RPMI8226 (cell line): Measurements from ENCODE around the gene C3orf20.
"Not testable (repeated sequence)": the region's sequence is repeated elsewhere in the genome, so short reads cannot be mapped to it uniquely, and the experiment has no call there.

Experiments
- DNase-seq: peaks from one replicate; pipeline ENCODE4 v3.0.0-alpha.2; 2015

Gene C3orf20

DNA sequence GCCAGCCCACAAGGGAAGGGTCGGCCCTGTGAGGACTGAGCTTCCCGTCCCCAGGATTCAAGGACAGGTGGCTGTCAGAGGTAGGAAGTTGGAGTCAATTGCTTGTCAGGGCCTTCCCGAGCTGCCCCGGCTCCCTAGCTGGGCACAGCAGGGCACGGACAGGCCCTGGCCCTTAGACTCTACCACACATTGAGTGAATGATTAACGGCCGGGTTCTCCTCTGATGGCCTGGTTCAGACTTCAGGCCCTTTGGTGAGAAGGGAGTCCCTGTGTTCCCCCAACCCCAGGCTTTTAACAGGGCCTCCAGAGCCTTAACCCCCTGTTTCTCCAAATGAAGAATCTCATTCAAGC, 127.4 kb downstream of the C3orf20 start:
- DNase-seq: no peak

DNA sequence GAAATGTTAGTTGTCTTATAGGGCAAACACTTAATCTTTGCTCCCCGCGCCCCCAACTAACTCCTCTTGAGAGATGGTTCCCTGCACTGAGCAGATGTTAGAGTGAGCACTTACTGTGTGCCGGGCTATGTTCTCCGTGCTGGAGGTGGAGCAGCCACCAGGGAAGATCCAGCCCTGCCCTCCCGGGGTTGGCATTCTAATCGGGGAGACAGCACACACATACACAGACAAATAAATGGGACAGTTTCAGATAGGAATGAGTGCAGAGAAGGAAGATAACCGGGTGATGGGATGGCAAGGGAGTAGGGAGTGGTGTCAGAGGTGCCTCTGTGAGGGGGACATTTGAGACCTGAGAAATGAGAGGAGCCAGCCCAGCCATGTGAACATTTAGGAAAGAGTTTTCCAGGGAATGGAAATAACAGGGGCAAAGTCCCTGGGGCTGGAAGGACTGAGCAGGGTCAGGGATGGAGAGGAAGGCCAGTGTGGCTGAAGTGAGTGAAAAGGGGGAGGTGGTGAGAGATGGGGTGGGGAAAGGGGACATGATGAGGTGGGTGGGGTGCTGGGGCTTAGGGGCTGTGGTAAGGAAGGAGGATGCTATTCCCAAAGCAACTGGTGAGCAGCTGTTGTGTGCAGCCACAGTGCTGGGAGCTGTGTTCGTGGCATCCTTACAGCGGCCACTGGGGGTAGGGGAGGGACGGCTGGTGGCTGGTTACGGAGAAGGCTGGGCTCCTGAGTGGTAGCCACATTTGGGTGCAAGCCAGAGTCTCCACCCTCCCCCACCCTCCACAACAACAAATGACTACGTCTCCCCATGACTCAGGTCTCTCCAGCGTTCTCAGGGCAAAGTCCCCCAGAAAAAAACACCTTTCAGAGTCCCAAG, 128.4 kb downstream of the C3orf20 start:
- DNase-seq: peak; percentile 75

DNA sequence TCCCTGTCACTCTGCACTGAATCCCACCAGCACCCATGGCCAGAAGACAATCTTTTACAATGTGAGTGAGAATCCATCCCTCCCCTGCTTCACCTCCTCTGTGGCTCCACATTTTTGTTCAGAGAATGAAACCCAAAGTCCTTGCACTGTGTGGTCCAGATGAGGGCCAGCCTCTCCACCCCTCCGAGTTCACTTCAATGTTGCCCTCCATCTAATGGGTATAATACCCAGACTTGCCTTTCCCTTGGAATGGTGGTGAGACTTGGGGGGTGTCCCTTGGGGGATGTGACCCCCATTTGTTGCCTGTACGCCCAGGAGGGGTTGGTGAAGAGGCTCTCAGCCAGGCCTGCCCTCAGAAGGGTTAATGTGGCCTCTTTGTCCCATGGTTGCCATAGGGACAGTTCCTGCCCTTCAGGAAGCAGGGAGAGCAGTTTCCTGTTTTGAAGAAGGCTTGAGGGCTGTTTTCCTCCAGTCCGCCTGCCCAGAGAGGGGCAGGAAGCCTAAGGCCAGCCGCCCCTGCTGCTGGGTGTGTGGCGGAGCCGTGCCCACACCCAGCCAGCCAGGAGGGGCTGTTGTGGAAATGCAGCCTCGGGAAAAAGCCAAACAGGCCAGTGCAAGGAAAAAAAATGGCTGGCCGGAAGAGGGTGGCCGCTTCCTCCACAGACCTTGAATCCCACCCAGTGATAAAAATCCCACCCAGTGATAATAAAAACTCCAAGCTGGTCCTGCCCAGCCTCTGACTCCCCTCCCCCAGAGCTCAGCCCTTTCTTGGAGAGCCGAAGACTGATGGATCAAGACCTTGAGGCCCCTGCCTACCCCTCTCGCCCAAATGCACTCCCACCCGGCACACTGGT, 129.3 kb downstream of the C3orf20 start:
- DNase-seq: peak; percentile 37

DNA sequence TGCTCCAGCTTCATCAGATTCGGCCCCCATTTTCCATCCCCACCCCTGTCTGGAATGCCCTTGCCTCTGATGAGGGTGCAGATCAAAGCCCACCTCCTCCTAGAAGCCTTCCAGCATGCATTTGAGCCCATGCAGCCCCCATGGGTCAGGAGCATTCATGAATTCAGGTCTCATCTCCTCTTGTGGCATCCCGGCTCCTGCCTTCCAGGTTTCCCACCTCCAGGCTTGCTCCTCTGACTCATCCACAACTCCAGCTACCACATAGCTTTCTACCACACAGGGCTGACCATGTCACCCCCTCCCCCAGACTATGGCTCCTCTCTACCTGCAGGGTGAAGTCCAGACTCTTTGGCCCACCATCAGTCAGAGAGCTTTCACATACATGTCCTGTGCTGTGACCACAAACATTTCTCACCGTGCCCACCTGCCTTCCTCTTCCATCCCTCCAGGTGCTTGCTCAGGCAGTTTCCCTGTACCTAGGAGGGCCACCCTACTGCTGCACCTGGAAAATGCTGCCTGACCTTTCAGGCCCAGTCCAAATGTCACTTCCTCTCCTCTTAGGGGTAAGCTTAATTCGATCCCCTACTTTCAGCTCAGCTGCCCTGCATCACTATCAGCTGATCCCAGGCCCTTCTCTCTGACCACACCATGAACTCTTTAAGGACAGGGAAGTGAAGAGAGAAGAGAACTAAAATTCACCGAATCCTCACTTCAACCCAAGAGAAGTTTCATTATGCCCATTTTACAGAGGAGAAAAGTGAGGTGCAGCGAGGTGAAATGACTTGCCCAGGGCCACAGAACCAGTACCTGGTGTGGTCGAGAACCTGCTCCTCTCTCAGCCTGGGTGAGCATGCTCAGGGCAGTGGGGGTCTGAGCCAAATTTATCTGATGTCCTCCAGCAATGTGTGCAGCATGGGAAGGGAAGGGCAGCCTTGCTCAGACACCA, 130.2 kb downstream of the C3orf20 start:
- peak; percentile 86 for DNase-seq

GRCh38 chr3:14805961-14806537, 131.1 kb downstream of the C3orf20 start:
- no peak for DNase-seq

DNA sequence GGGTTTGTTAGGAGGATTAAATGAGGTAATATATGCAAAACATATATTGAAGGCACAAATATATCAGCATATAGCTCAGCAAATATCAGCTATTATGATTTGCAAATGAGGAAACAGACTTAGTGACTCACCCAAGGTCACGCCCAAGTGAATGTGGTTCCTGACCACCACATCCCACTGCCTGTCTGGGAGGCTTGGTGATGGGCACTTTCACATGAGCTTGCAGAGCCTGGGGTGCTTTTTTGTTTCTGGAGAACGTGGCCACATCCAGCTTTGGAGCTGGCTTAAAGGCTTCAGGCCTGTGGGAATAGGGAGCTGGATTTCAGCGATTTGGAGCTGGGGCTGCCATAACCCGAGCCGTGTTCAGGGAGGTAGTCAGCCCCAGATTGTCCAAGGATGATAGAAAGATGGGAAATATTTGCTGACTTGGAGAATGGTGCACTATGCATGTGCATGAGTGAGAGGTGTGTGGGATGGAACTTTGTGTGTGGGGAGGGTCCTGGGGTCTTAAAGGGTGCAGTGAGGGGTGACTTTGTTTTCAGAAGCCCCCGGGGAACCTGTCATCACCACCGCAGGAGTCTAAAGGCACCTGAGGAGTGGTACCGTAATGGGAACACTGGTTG, 131.8 kb downstream of the C3orf20 start:
- DNase-seq: peak; percentile 72

GRCh38 chr3:14808025-14808424, 133.1 kb downstream of the C3orf20 start:
- no peak for DNase-seq

- DNase-seq: no peak
Observed at GRCh38 chr3:14808502-14809266, 133.7 kb downstream of the C3orf20 start.

DNA sequence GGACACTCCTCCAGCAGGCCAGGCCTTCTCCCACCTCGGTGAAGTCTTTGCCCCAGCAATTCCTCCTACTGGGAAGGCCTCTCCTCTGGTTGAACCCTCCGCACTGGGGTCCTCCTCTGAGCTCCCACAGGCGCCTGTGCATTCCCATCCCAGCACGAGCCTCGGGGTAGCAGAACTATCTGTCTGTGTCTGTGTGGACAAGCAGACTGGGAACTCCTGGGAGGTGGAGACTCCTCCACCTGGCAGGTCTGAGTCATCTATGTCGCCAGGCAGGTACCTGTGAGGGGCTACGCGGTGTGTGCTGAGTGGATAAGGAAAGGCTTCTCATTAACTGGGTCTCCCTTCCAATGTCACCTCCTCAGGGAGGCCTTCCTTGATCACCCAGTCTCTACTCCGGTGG, 134.7 kb downstream of the C3orf20 start:
- not testable (repeated sequence) for DNase-seq

- DNase-seq: peak; percentile 51
Observed at GRCh38 chr3:14810070-14810791, 135.3 kb downstream of the C3orf20 start.

- DNase-seq: no peak
Observed at GRCh38 chr3:14810801-14811661, 136.1 kb downstream of the C3orf20 start.

- DNase-seq: no peak
Observed at GRCh38 chr3:14811684-14812083, 136.7 kb downstream of the C3orf20 start.

GRCh38 chr3:14812196-14812790, 137.4 kb downstream of the C3orf20 start:
- DNase-seq: no peak

- peak; percentile 58 for DNase-seq
Observed at GRCh38 chr3:14814411-14814871, 139.5 kb downstream of the C3orf20 start.

DNA sequence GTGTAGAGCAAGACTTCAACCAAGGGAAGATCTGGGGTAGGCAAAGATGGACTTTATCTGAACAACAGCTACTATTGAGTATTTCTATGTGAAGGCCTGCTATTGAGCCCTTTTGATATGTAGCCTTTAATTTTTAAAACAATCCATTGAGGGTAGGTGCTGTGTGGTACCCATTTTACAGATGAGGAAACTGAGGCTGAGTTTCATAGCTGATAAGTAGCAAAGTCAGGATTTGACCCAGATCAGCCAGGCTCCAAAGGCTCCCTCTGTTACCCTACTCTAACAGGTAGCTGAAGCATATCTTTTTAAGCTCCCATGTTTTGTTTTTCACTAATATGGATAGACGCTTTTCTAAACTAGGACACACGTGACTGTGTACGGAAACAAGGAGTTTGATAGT, 141.4 kb downstream of the C3orf20 start:
- no peak for DNase-seq

GRCh38 chr3:14818804-14819500, 144.0 kb downstream of the C3orf20 start, which contains the start of gene FGD5:
TSS of gene FGD5 (plus strand) at chr3:14818962. CDS start at chr3:14819072, 110 bp downstream.
- no peak for DNase-seq

DNA sequence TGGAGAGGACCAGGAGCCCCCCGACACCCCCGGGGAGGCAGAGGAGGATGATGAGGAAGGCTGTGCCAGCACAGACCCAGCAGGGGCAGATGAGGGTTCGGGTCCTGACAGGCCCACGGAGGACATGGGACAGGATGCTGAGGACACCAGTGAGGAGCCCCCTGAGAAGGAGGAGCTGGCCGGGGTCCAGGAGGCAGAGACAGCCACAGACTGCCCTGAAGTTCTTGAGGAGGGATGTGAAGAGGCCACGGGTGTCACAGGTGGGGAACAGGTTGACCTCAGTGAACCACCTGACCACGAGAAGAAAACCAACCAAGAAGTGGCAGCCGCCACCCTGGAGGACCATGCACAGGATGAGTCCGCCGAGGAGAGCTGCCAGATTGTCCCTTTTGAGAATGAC, 144.7 kb downstream of the C3orf20 start:
- DNase-seq: no peak

DNA sequence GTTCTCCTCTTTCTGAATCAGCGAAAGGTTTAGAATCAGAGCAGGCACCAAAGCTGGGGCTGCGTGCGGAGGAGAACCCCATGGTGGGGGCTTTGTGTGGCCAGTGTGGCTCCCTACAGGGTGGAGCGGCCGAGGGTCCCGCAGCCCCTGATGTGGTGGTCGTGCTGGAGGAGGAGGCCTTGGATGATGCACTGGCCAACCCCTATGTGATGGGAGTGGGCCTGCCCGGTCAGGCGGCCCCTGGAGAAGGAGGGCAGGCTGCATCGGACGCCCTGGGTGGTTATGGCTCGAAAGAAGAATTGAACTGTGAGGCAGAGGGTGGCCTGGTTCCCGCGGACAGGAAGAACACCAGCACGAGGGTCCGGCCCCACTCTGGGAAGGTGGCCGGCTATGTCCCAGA, 145.2 kb downstream of the C3orf20 start:
- DNase-seq: no peak
